Breast epithelium (tissue), 4 donors: Measurements from ENCODE around the gene SGTA. TPM values are rescaled to one million over a fixed set of nuclear protein-coding genes. Genes with fewer than 3 reads are reported as not detected.

Experiments
- DNase-seq, 2 donors: peaks; one replicate each; pipeline ENCODE4 v3.0.0-alpha.2; 2019; ENCODE audit warnings: low spot score in 2 of 2
- H3K27ac ChIP-seq, 2 donors: fragments of 200-600 bp; sonication (generic) in 1 of 2; one replicate each; pipeline ENCODE4 v1.5.1; 2016 to 2019; ENCODE audit warnings: mild to moderate bottlenecking in 1 of 2
- H3K27me3 ChIP-seq, 2 donors: fragments of 200-600 bp; sonication (generic) in 1 of 2; one replicate each; pipeline versions ENCODE4 v1.5.1 to v1.6.0; 2017 to 2019; ENCODE audit warnings: control low read depth in 1 of 2, mild to moderate bottlenecking in 1 of 2
- H3K36me3 ChIP-seq: fragments of 200-600 bp; one replicate; pipeline ENCODE4 v1.5.1; 2019
- H3K4me1 ChIP-seq, 2 donors: fragments of 200-600 bp; sonication (generic); one replicate each; pipeline ENCODE4 v1.5.1; 2016 to 2019; ENCODE audit warnings: control low read depth in 1 of 2
- H3K4me3 ChIP-seq, 3 donors: fragments of 200-600 bp; sonication (generic); 1 replicate in 2 of 3; 2 replicates in 1 of 3; pipeline ENCODE4 v1.5.1; 2016 to 2019; ENCODE audit warnings: mild to moderate bottlenecking in 3 of 3, moderate library complexity in 2 of 3
- H3K9me3 ChIP-seq, 2 donors: fragments of 200-600 bp; sonication (generic) in 1 of 2; one replicate each; pipeline ENCODE4 v1.5.1; 2016 to 2019; ENCODE audit warnings: control low read depth in 1 of 2
- CTCF ChIP-seq, 3 donors: fragments of 450-650 bp; IDR thresholded peaks; one replicate each; pipeline ENCODE4 v1.5.1; 2016 to 2017; ENCODE audit warnings: antibody characterized with exemption in 3 of 3, mild to moderate bottlenecking in 3 of 3, moderate library complexity in 3 of 3
- POLR2A ChIP-seq: fragments of 450-650 bp; IDR thresholded peaks from one replicate; pipeline ENCODE4 v1.6.1; 2016; ENCODE audit warnings: antibody characterized with exemption, mild to moderate bottlenecking, moderate library complexity
- POLR2AphosphoS5 ChIP-seq, 3 donors: sonication (generic); formaldehyde crosslinking; IDR thresholded peaks; one replicate each; pipeline ENCODE4 v1.6.1; 2017; ENCODE audit warnings: antibody characterized with exemption in 3 of 3
- intact Hi-C: fragments of 100-400 bp; cut with DNase I; formaldehyde crosslinking; loops from one replicate; pipeline ENCODE4 v1.15.1; 2023; ENCODE audit warnings: low total_unique reads
- total RNA-seq, 3 donors: library from RNA; depleted of rRNA; stranded (reverse); fragments of >200 nt; gene quantifications; one replicate each; pipeline ENCODE4 v1.1.0, GENCODE V29; 2016

SGTA gene
- total RNA-seq, 3 donors from 2014 or later: 40.3 to 45.2 (median 42.1) TPM

GRCh38 chr19:2719232-2719735 is 63.8 kb downstream of the SGTA start:
- intact Hi-C loops: loop anchor here (2.0 kb wide), 1 partner anchor 26 kb away; no protein-coding TSS in a partner anchor

GRCh38 chr19:2717638-2718541 is 65.2 kb downstream of the SGTA start:
- DNase-seq: no peak
- peaks cover 0 to 4% of the 10 kb centered on the region in 2 donors for H3K27me3 ChIP-seq
- intact Hi-C loops: loop anchor here (2.0 kb wide), 1 partner anchor 25 kb away; no protein-coding TSS in a partner anchor

More at GRCh38 chr19:2719232-2719735, 63.8 kb downstream of the SGTA start:
- no peak overlapping the region for H3K27ac ChIP-seq
- peaks cover 0 to 4% of the 10 kb centered on the region in 2 donors for H3K27me3 ChIP-seq
- DNase-seq: no peak
- no peaks in the 10 kb centered on the region for H3K4me1 ChIP-seq
- TF ChIP-seq CTCF (IDR thresholded peaks at IDR 0.05) (no peak), POLR2A (no peak), POLR2AphosphoS5 (IDR thresholded peaks at IDR 0.05) (no peak)
- peaks cover 5 to 9% of the 10 kb centered on the region in 2 donors for H3K9me3 ChIP-seq
- no peak overlapping the region for H3K4me3 ChIP-seq
- H3K36me3 ChIP-seq: no peaks in the 10 kb centered on the region

GRCh38 chr19:2716722-2717637 is 66.1 kb downstream of the SGTA start:
- peaks cover 5 to 9% of the 10 kb centered on the region in 2 donors for H3K9me3 ChIP-seq
- DNase-seq: no peak
- H3K27ac ChIP-seq: no peak overlapping the region
- TF ChIP-seq POLR2A (no peak), POLR2AphosphoS5 (IDR thresholded peaks at IDR 0.05) (no peak), CTCF (IDR thresholded peaks at IDR 0.05) (no peak)
- no peaks in the 10 kb centered on the region for H3K4me1 ChIP-seq
- H3K27me3 ChIP-seq: peaks cover 0 to 4% of the 10 kb centered on the region in 2 donors
- intact Hi-C loops: no loop called here
- H3K36me3 ChIP-seq: no peaks in the 10 kb centered on the region
- H3K4me3 ChIP-seq: no peak overlapping the region

More at GRCh38 chr19:2717638-2718541, 65.2 kb downstream of the SGTA start:
- no peak overlapping the region for H3K4me3 ChIP-seq
- peaks cover 5 to 9% of the 10 kb centered on the region in 2 donors for H3K9me3 ChIP-seq
- H3K36me3 ChIP-seq: no peaks in the 10 kb centered on the region
- no peak overlapping the region for H3K27ac ChIP-seq
- no peak for TF ChIP-seq POLR2AphosphoS5 (IDR thresholded peaks at IDR 0.05)
- no peak for TF ChIP-seq CTCF (IDR thresholded peaks at IDR 0.05)
- no peak for TF ChIP-seq POLR2A
- H3K4me1 ChIP-seq: no peaks in the 10 kb centered on the region

- Histone ChIP-seq H3K4me3 (no peak overlapping the region), H3K9me3 (peaks cover 5 to 9% of the 10 kb centered on the region in 2 donors), H3K27ac (no peak overlapping the region), H3K4me1 (no peaks in the 10 kb centered on the region), H3K36me3 (no peaks in the 10 kb centered on the region), H3K27me3 (peaks cover 0 to 4% of the 10 kb centered on the region in 2 donors)
- intact Hi-C loops: no loop called here
- no peak for DNase-seq
- TF ChIP-seq POLR2A: no peak
- no peak for TF ChIP-seq CTCF (IDR thresholded peaks at IDR 0.05)
- TF ChIP-seq POLR2AphosphoS5 (IDR thresholded peaks at IDR 0.05): no peak
Measured at GRCh38 chr19:2716275-2716650, 66.8 kb downstream of the SGTA start.
